ENCODE results near the gene ARVCF.

The ARVCF gene

DNA sequence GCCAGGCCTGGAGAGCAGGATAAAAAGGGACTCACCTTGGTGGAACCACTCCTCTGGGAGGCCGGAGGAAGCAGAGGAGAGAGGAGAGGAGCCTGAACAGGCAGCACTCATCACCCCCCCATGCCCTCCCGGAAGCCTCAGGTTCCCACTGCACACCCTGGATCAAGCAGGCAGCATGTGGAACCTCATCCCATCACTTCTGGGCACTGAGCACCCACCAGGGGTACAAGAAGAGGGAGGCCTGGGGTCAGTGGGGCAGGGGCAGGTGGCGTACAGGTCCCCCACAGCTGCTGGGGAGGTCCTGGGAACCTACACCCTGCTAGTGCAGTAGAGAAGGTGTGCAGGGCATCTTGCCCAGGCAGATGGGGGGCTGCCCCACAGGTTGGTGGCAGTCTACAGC lies 40.0 kb downstream of the ARVCF start:
- no peak for DNase-seq
- H3K27ac Mint-ChIP-seq = no peak overlapping the region
- H3K9me3 Mint-ChIP-seq = no peaks in the 10 kb centered on the region
- no peak overlapping the region for H3K4me3 Mint-ChIP-seq
- H3K36me3 Mint-ChIP-seq (ENCODE audit: low read depth) = no peaks in the 10 kb centered on the region
- no peak for TF ChIP-seq CTCF (IDR thresholded peaks at IDR 0.05)
- no peaks in the 10 kb centered on the region for H3K27me3 Mint-ChIP-seq (ENCODE audit: low read depth, poor library complexity)
- H3K4me1 Mint-ChIP-seq = peaks cover 16% of the 10 kb centered on the region

GRCh38 chr22:19975707-19976035 lies 41.0 kb downstream of the ARVCF start:
- Mint-ChIP-seq H3K4me3 (no peak overlapping the region), H3K9me3 (no peaks in the 10 kb centered on the region), H3K36me3 (ENCODE audit: low read depth) (no peaks in the 10 kb centered on the region), H3K4me1 (peaks cover 16% of the 10 kb centered on the region), H3K27ac (no peak overlapping the region), H3K27me3 (ENCODE audit: low read depth, poor library complexity) (no peaks in the 10 kb centered on the region)
- no peak for DNase-seq
- TF ChIP-seq CTCF (IDR thresholded peaks at IDR 0.05) = no peak

DNA sequence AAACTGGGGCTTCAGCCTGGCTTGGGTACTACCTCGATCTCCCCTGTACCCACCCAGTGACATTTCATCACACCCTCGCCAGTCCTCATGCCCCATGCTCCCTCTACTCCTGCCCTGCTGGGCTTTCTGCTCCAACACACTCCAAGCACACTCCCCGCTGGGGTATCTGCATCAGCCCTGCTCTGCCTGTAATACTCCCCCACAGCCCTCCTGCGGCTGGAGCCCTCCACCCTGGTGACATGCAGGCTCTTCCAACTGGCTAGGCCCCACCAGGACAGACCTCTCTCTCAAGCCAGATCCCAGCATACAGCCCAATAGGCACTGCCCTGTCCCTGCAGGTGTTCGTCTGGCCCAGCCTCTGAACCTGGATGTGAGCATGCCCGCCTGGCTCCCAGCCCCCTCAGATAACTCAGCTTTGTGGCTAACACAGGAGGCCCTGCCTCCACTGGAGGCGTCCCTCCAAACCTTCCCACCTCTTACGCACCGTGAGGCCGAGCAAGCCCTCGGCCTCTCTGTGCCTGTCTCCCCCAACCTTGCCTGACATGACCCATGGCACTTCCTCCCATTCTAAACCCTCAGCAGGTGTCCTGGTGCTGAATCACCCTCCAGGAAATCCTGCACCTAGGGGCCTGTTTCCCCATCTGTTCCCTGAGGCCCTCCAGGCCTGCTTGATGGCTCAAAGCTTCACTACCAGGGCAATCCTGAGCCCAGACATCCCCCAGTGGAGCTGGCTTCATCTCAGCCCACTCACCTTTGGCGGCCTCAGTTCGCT lies 41.5 kb downstream of the ARVCF start:
- Mint-ChIP-seq H3K4me3 (no peak overlapping the region), H3K9me3 (no peaks in the 10 kb centered on the region), H3K27me3 (ENCODE audit: low read depth, poor library complexity) (no peaks in the 10 kb centered on the region), H3K4me1 (peaks cover 16% of the 10 kb centered on the region), H3K27ac (peak overlapping the region; percentile 84), H3K36me3 (ENCODE audit: low read depth) (no peaks in the 10 kb centered on the region)
- no peak for DNase-seq
- TF ChIP-seq CTCF (IDR thresholded peaks at IDR 0.05) = no peak

- DNase-seq = peak; percentile 73
- Mint-ChIP-seq H3K4me1 (peaks cover 16% of the 10 kb centered on the region), H3K27ac (peak overlapping the region; percentile 84), H3K36me3 (ENCODE audit: low read depth) (no peaks in the 10 kb centered on the region), H3K9me3 (no peaks in the 10 kb centered on the region), H3K27me3 (ENCODE audit: low read depth, poor library complexity) (no peaks in the 10 kb centered on the region), H3K4me3 (no peak overlapping the region)
- TF ChIP-seq CTCF (IDR thresholded peaks at IDR 0.05) = no peak
Observed at GRCh38 chr22:19974268-19974861, 42.3 kb downstream of the ARVCF start.

GRCh38 chr22:19973551-19974267 lies 42.9 kb downstream of the ARVCF start:
- H3K4me3 Mint-ChIP-seq = no peak overlapping the region
- no peaks in the 10 kb centered on the region for H3K27me3 Mint-ChIP-seq (ENCODE audit: low read depth, poor library complexity)
- no peaks in the 10 kb centered on the region for H3K9me3 Mint-ChIP-seq
- H3K36me3 Mint-ChIP-seq (ENCODE audit: low read depth) = no peaks in the 10 kb centered on the region
- no peak for TF ChIP-seq CTCF (IDR thresholded peaks at IDR 0.05)
- no peak overlapping the region for H3K27ac Mint-ChIP-seq
- no peak for DNase-seq
- H3K4me1 Mint-ChIP-seq = peaks cover 16% of the 10 kb centered on the region
